Ishikawa (cell line): Measurements from ENCODE around the gene UTF1.

Experiments used
- CEBPB ChIP-seq: IDR thresholded peaks from 2 replicates; pipeline ENCODE4 v1.6.1; 2012
- CREB1 ChIP-seq: IDR thresholded peaks from 2 replicates; pipeline ENCODE4 v1.6.1; 2012; ENCODE audit warnings: low read depth
- EGR1 ChIP-seq: IDR thresholded peaks from 2 replicates; pipeline ENCODE4 v1.6.1; 2012
- EP300 ChIP-seq: IDR thresholded peaks from 2 replicates; pipeline ENCODE4 v1.6.1; 2012; ENCODE audit warnings: borderline replicate concordance
- FOXM1 ChIP-seq: IDR thresholded peaks from 2 replicates; pipeline ENCODE4 v1.6.1; 2012; ENCODE audit warnings: low read depth, borderline replicate concordance
- NFIC ChIP-seq: IDR thresholded peaks from 2 replicates; pipeline ENCODE4 v1.6.1; 2012
- RAD21 ChIP-seq: IDR thresholded peaks from 2 replicates; pipeline ENCODE4 v1.6.1; 2012; ENCODE audit warnings: low read depth
- TAF1 ChIP-seq: IDR thresholded peaks from 2 replicates; pipeline ENCODE4 v1.6.1; 2012; ENCODE audit warnings: low read depth, mild to moderate bottlenecking
- TCF12 ChIP-seq: IDR thresholded peaks from 2 replicates; pipeline ENCODE4 v1.6.1; 2012; ENCODE audit warnings: low read depth
- TEAD4 ChIP-seq: IDR thresholded peaks from 2 replicates; pipeline ENCODE4 v1.6.1; 2012
- YY1 ChIP-seq: IDR thresholded peaks from 2 replicates; pipeline ENCODE4 v1.6.1; 2012; ENCODE audit warnings: low read depth
- ZBTB7A ChIP-seq: IDR thresholded peaks from 2 replicates; pipeline ENCODE4 v1.6.1; 2012; ENCODE audit warnings: low read depth
- TF ChIP-seq, protein P1 (sequence below): IDR thresholded peaks from 2 replicates; pipeline ENCODE4 v1.6.1; 2012; ENCODE audit warnings: low read depth, mild to moderate bottlenecking
- TF ChIP-seq, protein P2 (sequence below): IDR thresholded peaks from 2 replicates; pipeline ENCODE4 v1.6.1; 2012
- TF ChIP-seq, protein P3 (sequence below): IDR thresholded peaks from 2 replicates; pipeline ENCODE4 v1.6.1; 2012

UTF1 gene

DNA sequence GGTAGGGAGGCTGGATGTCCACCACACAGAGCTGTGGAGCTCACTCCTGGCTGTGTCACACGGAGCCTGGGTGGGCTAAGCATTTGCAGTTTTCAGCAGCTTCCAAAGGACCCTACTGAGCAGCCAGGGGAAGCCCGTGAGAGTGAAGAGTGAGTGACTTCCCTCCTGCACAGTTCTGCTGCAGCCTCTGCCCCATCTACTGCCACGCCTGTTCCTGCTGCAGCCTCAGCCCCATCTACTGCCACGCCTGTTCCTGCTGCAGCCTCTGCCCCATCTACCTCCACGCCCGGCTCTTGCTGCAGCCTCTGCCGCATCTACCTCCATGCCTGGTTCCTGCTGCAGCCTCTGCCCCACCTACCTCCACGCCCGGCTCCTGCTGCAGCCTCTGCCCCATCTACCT lies 34.4 kb downstream of the UTF1 start:
- TF ChIP-seq, protein P1, sequence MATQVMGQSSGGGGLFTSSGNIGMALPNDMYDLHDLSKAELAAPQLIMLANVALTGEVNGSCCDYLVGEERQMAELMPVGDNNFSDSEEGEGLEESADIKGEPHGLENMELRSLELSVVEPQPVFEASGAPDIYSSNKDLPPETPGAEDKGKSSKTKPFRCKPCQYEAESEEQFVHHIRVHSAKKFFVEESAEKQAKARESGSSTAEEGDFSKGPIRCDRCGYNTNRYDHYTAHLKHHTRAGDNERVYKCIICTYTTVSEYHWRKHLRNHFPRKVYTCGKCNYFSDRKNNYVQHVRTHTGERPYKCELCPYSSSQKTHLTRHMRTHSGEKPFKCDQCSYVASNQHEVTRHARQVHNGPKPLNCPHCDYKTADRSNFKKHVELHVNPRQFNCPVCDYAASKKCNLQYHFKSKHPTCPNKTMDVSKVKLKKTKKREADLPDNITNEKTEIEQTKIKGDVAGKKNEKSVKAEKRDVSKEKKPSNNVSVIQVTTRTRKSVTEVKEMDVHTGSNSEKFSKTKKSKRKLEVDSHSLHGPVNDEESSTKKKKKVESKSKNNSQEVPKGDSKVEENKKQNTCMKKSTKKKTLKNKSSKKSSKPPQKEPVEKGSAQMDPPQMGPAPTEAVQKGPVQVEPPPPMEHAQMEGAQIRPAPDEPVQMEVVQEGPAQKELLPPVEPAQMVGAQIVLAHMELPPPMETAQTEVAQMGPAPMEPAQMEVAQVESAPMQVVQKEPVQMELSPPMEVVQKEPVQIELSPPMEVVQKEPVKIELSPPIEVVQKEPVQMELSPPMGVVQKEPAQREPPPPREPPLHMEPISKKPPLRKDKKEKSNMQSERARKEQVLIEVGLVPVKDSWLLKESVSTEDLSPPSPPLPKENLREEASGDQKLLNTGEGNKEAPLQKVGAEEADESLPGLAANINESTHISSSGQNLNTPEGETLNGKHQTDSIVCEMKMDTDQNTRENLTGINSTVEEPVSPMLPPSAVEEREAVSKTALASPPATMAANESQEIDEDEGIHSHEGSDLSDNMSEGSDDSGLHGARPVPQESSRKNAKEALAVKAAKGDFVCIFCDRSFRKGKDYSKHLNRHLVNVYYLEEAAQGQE: no peak
- no peak for TF ChIP-seq ZBTB7A
- TF ChIP-seq TEAD4: no peak
- TF ChIP-seq CEBPB: no peak
- TF ChIP-seq, protein P2, sequence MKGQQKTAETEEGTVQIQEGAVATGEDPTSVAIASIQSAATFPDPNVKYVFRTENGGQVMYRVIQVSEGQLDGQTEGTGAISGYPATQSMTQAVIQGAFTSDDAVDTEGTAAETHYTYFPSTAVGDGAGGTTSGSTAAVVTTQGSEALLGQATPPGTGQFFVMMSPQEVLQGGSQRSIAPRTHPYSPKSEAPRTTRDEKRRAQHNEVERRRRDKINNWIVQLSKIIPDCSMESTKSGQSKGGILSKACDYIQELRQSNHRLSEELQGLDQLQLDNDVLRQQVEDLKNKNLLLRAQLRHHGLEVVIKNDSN: no peak
- no peak for TF ChIP-seq EP300
- no peak for TF ChIP-seq FOXM1
- no peak for TF ChIP-seq YY1
- no peak for TF ChIP-seq EGR1
- TF ChIP-seq TAF1: no peak
- no peak for TF ChIP-seq CREB1
- no peak for TF ChIP-seq NFIC
- TF ChIP-seq TCF12: no peak
- TF ChIP-seq, protein P3, sequence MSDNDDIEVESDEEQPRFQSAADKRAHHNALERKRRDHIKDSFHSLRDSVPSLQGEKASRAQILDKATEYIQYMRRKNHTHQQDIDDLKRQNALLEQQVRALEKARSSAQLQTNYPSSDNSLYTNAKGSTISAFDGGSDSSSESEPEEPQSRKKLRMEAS: no peak
- TF ChIP-seq RAD21: no peak

DNA sequence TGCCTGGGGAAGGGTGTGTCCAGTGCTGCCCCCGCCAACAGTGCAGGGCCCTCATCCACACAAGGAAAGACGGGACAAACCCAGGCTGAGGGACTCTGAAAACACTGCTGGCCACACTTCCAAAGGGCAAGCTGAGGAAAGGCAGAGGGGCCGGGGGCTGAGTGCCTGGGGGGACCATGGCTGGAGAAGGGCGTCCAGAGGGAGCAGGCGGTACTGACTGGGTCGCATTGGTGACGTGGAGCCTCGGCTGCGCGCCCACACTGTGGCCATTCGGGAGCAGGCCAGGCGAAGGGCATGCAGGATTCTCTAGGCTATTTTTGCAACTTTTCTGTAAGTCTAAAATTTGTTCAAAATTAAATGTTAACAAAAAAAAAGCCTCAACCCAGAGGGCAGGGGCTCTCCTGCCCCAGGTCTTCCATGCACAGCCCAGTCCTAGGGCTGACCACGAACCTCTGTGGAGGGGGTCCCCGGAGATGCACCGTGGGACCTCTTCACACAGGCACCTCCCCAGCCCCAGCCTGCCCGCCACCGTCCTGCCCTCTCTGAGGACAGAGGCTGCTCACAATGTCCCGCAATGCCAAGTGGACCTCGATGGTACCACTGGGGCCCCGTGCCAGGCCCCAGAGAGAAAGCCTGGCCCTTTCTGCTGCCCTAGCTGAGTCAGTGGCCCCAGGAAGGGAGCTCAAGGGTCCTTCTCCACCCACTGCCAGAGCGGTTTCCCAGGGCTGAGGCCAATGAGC lies 36.2 kb downstream of the UTF1 start:
- TF ChIP-seq, protein P2: no peak
- TF ChIP-seq NFIC (no peak), CEBPB (no peak), CREB1 (no peak), EP300 (no peak), TCF12 (no peak), EGR1 (no peak), ZBTB7A (no peak), YY1 (no peak), TEAD4 (no peak), FOXM1 (no peak)
- TF ChIP-seq, protein P3: no peak
- TF ChIP-seq, protein P1: no peak

DNA sequence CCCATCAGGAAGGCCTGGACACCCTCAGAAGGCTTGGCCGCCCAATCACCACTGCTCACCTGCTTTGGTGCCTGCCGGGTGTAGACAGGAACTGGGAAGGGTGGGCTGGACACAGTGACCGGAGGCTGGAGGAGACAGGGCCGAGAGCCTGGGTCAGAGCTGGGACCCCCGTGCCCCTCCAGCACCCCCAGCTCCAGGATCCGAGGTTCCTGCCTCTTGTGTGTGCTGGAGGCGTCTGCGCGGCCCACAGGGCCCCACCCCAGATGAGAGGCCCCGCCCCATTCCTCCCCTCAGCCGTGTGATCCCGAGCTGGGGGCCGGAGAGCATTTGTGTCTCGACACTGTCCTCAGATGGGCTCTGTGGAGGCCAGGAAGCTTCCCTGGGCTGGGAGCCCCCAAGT lies 37.3 kb downstream of the UTF1 start:
- TF ChIP-seq EP300 (no peak), EGR1 (no peak), FOXM1 (no peak), TCF12 (no peak), ZBTB7A (no peak), TAF1 (no peak), CREB1 (no peak), RAD21 (no peak), YY1 (no peak), TEAD4 (no peak), NFIC (no peak)
- TF ChIP-seq, protein P3: no peak
- TF ChIP-seq, protein P2: no peak

DNA sequence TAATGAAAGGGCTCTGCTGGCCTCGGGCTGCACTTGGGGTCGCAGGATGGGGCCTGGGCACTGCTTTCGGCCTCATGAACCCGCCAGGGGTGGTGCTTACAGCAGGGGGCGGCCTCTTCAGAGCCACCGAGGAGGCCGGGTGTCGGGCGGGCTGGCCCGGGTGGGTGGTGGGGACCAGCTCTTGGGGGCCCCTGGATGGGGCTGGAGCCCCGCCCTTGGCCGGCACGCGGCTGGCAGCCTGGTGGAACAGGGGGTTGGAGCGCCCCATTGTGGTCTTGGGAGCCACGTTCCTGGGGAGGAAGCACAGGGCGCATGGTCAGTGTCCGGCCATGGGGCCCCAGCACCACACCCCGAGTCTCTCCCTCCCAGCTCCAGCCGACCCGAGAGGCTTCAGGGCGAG lies 37.8 kb downstream of the UTF1 start:
- no peak for TF ChIP-seq TEAD4
- no peak for TF ChIP-seq NFIC
- TF ChIP-seq RAD21: no peak

DNA sequence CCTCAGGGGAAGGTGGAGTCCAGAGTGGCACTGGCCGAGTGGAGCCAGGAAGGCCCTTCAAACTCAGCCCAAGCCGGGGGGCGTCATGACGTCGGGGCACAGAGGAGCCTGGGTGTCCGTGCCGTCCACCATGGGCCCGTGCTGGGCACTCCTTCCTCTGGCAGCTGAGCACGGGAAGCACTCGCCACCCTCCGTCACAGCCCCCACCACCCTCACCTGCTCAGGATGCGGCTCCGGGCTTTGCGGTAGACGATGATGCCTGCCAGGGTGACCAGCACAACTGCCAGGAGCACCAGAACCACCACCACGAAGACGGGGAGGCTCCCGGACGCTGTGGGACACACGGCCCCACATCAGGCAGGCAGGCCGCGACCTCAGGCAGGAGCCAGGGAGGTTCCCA lies 38.5 kb downstream of the UTF1 start:
- TF ChIP-seq TAF1 (no peak), NFIC (no peak), EP300 (no peak), RAD21 (no peak), TCF12 (no peak), FOXM1 (no peak), EGR1 (no peak), CREB1 (no peak), ZBTB7A (no peak)
- TF ChIP-seq, protein P3: no peak
- TF ChIP-seq, protein P2: no peak
- TF ChIP-seq, protein P1: no peak
